ENCODE data around the gene HADHA. TPM values are rescaled to one million over a fixed set of nuclear protein-coding genes. Genes with fewer than 3 reads are reported as not detected.

The HADHA gene
- total RNA-seq, 1 experiment from 2014 or later, result 98.4 TPM

DNA sequence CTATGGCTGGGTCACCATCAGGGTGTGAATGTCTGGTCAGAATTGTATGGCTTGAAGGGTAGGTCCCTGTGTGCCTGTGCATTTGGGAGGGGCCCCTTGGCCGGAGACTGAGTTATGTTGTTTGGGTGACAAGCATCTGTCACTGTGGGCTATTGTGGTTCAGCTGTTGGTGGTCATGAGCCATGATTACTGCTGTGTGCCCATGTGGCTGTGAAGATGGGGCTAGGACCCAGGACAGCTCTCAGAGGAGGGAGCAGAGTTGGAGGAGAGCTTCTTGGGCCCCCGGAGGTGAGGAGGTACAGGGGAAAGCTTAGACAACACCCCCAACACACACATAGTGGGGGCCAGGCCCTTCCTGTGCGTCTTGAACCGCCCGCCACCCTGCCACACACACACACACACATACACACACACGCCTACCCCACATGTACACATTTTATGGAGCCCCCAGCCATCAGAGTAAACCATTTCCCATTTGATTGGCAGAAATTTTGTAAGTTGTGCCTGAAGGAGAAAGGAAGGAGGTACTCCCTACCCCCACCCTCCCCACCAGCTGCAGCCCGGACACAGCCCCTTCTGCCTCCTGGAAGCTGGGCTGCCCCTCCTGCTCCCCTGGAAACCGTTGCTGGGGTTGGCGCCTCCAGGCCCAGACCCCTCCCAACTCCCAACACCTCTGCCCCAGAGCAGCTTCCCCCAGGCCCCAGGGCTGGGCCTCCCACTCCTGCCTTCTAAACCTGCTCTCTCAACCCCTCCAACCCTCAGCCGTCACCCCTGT lies 69.6 kb downstream of the HADHA start:
- DNase-seq (ENCODE audit: low read depth), result no peak

DNA sequence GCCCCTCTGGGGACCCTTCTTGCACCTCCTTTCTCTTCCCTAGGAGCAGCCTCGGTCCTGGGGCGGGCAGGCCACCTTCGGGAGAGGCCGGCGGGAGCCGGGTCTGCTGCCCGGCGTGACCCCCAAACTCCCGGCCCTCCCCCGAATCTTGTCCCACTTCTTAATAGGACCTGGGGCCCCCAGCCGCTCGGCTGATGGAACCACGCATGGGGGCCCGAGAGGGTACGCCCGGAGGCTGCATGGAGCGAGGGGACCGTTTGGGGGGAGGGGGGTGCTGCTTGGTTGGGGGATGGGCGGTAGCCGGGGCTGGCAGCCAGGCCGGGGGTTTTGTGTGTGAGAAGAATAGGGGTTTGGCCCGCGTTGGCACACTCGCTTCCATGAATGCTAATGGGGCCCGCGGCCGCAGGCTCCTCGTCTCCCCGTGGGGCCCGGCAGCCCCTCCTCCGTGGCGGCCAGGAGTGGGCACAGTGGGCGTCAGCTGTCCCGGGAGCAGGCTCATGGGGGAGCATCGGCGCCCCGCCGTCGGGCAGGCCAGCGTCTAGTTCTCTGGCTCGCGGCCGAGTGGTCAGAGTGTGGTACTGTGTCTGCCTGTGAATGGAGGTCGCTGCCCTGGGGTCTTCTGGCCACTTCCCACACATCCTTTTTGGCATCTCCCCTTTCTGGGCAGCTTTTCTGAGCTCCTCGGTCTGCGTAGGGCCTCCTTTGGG lies 70.5 kb downstream of the HADHA start:
- DNase-seq (ENCODE audit: low read depth), result no peak

DNA sequence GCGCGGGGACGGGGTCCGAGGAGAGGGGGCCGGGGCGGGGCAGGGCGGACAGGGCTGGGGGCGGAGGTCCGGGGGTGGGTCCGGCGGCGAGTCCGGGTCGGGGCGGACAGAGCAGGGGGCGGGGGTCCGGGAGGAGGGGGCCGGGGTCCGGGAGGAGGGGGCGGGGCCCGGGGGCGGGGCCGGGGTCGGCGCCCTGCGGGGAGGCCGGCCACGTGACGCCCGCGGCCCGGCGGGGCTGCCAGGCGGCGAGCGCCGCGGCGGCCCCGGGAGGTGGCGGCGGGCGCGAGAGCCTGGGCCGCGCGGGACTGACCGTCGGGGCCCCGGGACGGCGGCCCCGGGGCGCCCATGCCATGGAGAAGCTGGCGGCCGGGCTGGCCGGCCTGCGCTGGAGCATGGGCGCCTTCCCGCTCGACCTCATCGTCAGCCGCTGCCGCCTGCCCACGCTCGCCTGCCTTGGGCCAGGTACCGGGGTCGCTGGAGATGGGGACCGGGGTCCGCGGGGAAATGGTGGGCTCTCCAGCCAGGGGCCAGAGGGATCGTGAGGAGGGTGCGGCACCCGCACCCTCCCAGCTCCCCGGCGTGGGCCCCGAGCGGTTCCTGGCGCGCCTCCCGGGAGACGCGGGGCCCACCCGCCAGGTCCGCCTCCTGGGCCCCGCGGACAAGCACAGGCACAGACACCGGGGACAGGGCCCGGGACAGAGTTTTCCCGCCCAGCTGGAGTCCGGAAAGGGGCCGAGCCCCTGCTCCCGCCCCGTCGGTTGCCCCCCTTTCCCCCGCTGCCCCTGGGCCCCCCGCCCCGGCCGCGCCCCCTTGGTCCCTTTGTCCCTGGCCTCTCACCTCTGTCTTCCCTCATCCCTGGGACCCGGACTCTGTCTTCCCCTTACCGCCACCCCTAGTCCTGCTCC lies 71.3 kb downstream of the HADHA start, which contains the start of gene GAREM2:
Gene GAREM2, plus strand, starts transcription at position 218 of the 905 bp plus-strand sequence. Its CDS starts 133 bp downstream, at position 351.
- no peak for DNase-seq (ENCODE audit: low read depth)

DNA sequence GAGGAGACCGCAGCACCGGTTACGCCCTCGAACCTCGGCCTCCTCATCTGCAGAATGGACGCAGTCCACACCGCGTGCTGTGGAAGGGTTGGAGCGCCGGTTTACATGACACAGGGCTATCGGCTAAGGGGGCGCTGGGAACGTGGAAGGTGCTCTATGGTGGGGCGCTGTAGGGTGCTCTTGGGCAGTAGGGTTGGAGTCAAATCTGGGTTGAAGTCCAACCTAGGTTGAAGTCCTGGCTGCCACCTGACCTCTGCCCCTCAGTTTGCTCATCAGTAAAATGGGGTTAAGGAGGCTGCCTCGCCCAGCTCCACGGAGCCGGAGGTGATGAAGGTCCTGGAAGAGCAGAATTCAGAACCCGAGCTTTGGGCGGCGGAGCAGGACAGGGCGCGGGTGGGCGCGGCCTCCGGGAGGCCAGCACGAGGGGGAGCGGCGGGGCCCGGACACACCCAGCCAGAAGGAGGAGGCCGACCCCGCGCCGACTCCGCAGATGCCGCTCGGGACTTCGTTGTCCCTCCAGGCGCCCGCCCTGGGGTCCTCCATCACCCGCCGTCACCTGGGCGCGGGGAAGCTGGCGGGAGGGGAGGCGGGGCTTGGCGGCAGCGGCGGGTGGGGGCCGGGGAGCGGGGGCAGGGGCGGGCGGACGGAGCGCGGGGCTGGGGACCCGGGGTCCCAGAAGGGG lies 72.1 kb downstream of the HADHA start:
- no peak for DNase-seq (ENCODE audit: low read depth)

- no peak for DNase-seq (ENCODE audit: low read depth)
Observed at GRCh38 chr2:26170795-26171194, 73.6 kb downstream of the HADHA start.

- DNase-seq (ENCODE audit: low read depth), result no peak
Observed at GRCh38 chr2:26169681-26170414, 74.6 kb downstream of the HADHA start.

- no peak for DNase-seq (ENCODE audit: low read depth)
Observed at GRCh38 chr2:26169226-26169625, 75.2 kb downstream of the HADHA start.

- DNase-seq (ENCODE audit: low read depth), result no peak
Observed at GRCh38 chr2:26168785-26169184, 75.6 kb downstream of the HADHA start.

DNA sequence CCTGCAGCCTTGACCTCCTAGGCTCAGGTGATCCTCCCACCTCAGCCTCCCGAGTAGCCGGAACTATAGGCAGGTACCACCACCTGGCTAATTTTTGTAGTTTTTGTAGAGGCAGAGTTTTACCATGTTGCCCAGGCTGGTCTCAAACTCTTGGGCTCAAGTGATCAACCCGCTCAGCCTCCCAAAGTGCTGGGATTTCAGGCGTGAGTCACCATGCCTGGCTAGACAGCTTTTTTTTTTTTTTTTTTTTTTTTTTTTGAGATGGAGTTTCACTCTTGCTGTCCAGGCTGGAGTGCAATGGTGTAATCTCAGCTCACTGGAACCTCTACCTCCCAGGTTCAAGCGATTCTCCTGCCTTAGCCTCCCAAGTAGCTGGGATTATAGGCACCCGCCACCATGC lies 77.9 kb downstream of the HADHA start:
- peak; percentile 47 for DNase-seq (ENCODE audit: low read depth)

DNA sequence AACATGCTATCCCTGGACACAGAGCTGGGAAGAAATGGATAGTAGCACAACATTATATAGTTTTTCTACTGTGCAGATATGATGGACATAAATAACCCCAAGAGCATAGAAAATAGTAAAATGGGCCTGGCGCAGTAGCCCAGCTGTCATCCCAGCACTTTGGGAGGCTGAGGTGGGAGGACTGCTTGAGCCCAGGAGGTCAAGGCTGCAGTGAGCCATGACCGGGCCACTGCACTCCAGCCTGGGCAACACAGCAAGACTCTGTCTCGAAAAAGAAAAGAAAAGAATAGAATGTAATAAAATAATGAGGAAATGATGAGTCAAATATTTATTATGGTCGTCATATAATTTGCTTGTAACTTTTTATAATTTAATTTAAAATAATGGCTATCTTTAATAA lies 79.0 kb downstream of the HADHA start:
- no peak for DNase-seq (ENCODE audit: low read depth)

- DNase-seq (ENCODE audit: low read depth), result no peak
Observed at GRCh38 chr2:26164641-26165211, 79.7 kb downstream of the HADHA start.

DNA sequence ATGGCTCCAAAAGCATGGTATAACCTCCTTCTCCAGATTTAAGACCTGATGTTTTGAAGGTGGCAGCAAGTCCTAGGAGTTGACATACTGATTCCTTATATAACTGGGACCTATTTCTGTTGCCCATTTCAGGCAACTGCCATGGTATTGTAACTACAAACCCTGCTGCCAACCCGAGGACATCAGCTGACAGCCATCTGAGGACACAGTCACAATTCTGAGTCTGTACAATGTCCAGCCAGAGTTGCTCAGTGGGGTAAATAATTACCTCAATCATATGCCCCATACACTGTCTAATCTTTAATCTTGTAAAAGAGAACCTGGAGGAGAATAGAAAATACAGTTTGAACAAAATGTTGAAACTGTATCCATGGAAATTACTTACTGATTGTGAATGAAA lies 80.2 kb downstream of the HADHA start:
- DNase-seq (ENCODE audit: low read depth), result no peak

DNA sequence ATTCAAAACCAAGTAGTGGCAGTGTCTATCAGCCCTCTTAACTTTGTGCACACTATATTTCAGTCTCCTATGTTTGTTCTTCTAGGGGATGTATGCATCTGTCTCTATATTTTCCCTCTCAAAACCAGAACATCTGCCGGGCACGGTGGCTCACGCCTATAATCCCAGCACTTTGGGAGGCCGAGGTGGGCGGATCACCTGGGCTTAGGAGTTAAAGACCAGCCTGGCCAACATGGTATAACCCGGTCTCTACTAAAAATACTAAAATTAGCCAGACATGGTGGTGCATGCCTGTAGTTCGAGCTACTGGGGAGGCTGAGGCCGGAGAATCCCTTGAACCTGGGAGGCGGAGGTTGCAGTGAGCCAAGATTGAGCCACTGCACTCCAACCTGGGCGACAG lies 81.5 kb downstream of the HADHA start:
- DNase-seq (ENCODE audit: low read depth), result no peak

DNA sequence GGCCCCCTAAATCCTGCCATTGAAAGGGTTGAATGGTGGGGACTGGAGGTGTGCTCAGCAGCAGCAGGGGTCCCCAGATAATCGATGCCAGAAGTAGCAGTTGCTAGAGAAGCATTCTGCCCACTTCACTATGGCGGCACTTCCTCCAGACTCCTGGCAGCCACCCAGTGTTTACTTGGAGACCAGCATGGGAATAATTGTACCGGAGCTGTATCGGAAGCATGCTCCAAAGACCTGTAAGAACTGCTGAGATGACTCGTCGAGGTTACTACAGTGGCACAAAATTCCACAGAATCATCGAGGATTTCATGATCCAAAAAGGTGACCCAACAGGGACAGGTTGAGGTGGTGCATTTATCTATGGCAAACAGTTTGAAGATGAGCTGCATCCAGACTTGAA lies 82.5 kb downstream of the HADHA start:
- peak; percentile 55 for DNase-seq (ENCODE audit: low read depth)

DNA sequence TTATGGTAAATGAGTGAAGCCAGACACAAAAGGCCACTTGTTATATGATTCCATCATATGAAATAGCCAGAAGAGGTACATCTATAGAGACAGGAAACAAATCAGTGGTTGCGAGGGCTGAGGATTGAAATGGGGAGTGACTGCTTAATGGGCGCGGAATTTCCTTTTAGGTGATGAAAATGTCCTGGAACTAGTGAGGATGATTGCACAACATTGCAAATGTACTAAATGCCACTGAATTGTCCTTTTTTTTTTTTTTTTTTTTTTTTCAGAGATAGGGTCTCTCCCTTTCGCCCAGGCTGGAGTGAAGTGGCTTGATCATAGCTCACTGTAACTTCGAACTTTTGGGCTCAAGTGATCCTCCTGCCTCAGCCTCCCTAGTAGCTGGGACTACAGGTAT lies 86.9 kb downstream of the HADHA start:
- no peak for DNase-seq (ENCODE audit: low read depth)

GRCh38 chr2:26150243-26150642 lies 94.2 kb downstream of the HADHA start:
- DNase-seq (ENCODE audit: low read depth), result no peak

- DNase-seq (ENCODE audit: low read depth), result no peak
Observed at GRCh38 chr2:26148501-26148900, 95.9 kb downstream of the HADHA start.

DNA sequence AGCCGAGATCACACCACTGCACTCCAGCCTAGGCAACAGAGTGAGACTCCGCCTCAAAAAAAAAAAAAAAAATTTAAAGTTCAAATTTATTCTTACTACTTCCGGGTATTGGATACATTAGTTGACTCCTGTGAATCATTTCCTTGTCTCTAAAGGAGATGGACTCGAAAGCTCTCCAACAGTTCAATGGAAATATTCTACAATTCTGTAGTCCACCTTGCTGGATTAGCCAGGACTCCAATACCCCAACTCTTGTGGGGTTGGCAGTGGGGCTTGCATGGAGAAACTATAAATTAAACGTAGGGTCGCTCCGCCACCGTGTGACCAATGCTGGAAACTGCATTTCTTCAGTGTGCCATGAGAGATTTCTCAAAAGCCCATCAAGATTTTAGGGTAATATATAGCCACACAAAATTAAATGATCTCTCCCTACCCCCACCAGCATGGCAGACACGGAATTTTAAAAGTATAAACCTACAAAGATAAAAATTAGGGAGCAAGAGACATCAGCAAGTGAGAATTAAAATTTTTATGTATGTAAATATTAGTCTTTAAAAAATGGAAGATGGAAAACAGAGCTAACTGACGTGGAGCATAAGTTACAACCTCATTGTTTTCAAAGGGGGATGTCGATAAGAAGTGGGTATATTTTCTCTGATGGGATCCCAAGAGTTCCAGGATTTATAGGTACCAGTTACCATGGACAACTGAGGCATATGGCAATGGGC lies 99.3 kb downstream of the HADHA start:
- DNase-seq (ENCODE audit: low read depth), result peak; percentile 51

- DNase-seq (ENCODE audit: low read depth), result no peak
Observed at GRCh38 chr2:26144031-26144430, 100.4 kb downstream of the HADHA start.

Data from M059J (cell line).